HepG2 (cell line): ENCODE results near the gene ANKIB1. TPM values are rescaled to one million over a fixed set of nuclear protein-coding genes. Genes with fewer than 3 reads are reported as not detected.

Experiments used
- CAMTA2 ChIP-seq: sonication (generic); formaldehyde crosslinking; IDR thresholded peaks from 2 replicates; pipeline ENCODE4 v1.4.0; 2020; ENCODE audit warnings: mild to moderate bottlenecking, missing genetic modification reagents, borderline replicate concordance
- NRL ChIP-seq: sonication (generic); formaldehyde crosslinking; IDR thresholded peaks from 2 replicates; pipeline ENCODE4 v1.5.0; 2020; ENCODE audit warnings: missing genetic modification reagents, mild to moderate bottlenecking, moderate library complexity, borderline replicate concordance
- ONECUT2 ChIP-seq: sonication (generic); formaldehyde crosslinking; IDR thresholded peaks from 2 replicates; pipeline ENCODE4 v1.4.0; 2020; ENCODE audit warnings: missing genetic modification reagents
- USF2 ChIP-seq, 2 experiments: sonication (generic) in 1 of 2; formaldehyde crosslinking in 1 of 2; IDR thresholded peaks; 2 replicates each; pipeline versions ENCODE4 v1.5.1 to v1.6.1; 2011 to 2020; ENCODE audit warnings: borderline replicate concordance in 1 of 2, low read depth in 1 of 2, low read length in 1 of 2, mild to moderate bottlenecking in 1 of 2, missing genetic modification reagents in 1 of 2, moderate library complexity in 1 of 2
- ZHX1 ChIP-seq: sonication (generic); formaldehyde crosslinking; IDR thresholded peaks from 2 replicates; pipeline ENCODE4 v1.8.1; 2022; ENCODE audit warnings: low read depth, mild to moderate bottlenecking, missing genetic modification reagents
- ZNF468 ChIP-seq: sonication (generic); formaldehyde crosslinking; IDR thresholded peaks from 2 replicates; pipeline ENCODE4 v1.8.0; 2022; ENCODE audit warnings: mild to moderate bottlenecking, moderate library complexity, missing genetic modification reagents
- ZNF879 ChIP-seq: sonication (generic); formaldehyde crosslinking; IDR thresholded peaks from 2 replicates; pipeline ENCODE4 v1.8.1; 2023; ENCODE audit warnings: missing genetic modification reagents
- polyA plus RNA-seq, 8 experiments: library from polyadenylated mRNA; depleted of rRNA in 3 of 8; stranded (reverse) in 7 of 8; unstranded in 1 of 8; fragments of >200 nt; fragmentation: Illumina TruSeq in 4 of 8; extraction: Trizol in 4 of 8; gene quantifications; 2 replicates each; pipeline versions ENCODE4 v1.2.1 to v1.2.3, GENCODE V29; 2011 to 2016; ENCODE audit warnings: low read depth in 4 of 8, missing spikeins in 1 of 8, mixed read lengths in 1 of 8; ENCODE audit not compliant: insufficient read depth in 1 of 8
- total RNA-seq, 5 experiments: library from RNA; depleted of rRNA; stranded (reverse); fragments of >200 nt; fragmentation: Illumina TruSeq; extraction: Trizol; gene quantifications; 2 replicates each; pipeline ENCODE4 v1.2.3, GENCODE V29; 2016; ENCODE audit warnings: low read depth in 1 of 5
- TF ChIP-seq, protein P1 (sequence below): sonication (generic); formaldehyde crosslinking; IDR thresholded peaks from one replicate; pipeline ENCODE4 v1.5.1; 2020; ENCODE audit warnings: mild to moderate bottlenecking, missing genetic modification reagents; ENCODE audit errors: not compliant biosample characterization
- TF ChIP-seq, protein P2 (sequence below): IDR thresholded peaks from 2 replicates; pipeline ENCODE4 v1.6.1; 2016; ENCODE audit warnings: mild to moderate bottlenecking, missing biosample characterization, missing genetic modification reagents
- TF ChIP-seq, protein P3 (sequence below): sonication (generic); formaldehyde crosslinking; IDR thresholded peaks from 2 replicates; pipeline ENCODE4 v1.5.1; 2020; ENCODE audit warnings: missing genetic modification reagents, mild to moderate bottlenecking, borderline replicate concordance

Gene ANKIB1
- total and polyA plus RNA-seq, 2 of the 13 experiments (the other 11 are each of a cell fraction or from before 2014, with no cell fraction given): 28.7 to 29.6 TPM

DNA sequence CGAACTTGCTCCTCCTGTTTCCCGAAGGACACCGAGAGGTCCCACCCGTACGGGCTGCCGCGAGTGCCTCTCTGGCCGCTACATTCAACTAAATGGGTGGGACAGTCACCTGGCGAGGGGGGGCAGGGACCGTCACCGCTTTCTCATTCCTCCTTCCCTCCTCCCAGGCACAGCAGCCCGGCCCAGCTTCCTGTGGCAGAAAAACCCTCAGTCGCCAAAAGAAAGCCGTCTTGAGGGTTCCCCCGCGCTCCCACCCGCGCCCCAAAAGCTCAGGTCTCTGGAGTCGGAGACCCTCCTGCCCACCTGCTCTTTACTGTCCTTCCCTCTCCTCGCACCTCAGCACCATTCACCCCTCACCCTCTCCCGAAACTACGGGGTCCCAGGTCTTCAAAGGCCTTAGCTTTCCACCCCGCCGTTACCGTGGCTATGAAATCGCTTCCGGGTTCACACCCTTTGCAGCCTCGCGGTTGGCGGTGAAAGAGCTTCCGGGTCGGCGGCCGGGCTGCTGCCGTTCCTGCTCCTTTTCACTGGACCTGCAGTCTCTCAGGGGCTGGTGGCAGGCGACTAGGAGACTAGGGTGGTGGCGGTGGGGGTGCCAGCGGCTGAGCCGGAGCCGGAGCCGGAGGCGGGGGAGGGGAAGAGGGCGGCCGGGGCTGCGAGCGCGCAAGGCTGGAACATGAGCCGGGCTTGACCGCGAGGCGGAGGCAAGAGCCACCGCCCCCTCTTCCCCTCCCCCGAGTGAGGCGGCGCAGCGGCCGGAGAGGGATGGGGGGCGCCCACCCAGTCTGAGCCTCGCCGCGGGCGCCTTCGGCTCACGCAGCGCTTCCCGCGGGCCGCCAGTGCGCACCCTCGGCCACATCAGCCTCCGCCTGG lies at the start of gene ANKIB1, which contains the start of gene KRIT1 (continued):
- TF ChIP-seq, protein P1, sequence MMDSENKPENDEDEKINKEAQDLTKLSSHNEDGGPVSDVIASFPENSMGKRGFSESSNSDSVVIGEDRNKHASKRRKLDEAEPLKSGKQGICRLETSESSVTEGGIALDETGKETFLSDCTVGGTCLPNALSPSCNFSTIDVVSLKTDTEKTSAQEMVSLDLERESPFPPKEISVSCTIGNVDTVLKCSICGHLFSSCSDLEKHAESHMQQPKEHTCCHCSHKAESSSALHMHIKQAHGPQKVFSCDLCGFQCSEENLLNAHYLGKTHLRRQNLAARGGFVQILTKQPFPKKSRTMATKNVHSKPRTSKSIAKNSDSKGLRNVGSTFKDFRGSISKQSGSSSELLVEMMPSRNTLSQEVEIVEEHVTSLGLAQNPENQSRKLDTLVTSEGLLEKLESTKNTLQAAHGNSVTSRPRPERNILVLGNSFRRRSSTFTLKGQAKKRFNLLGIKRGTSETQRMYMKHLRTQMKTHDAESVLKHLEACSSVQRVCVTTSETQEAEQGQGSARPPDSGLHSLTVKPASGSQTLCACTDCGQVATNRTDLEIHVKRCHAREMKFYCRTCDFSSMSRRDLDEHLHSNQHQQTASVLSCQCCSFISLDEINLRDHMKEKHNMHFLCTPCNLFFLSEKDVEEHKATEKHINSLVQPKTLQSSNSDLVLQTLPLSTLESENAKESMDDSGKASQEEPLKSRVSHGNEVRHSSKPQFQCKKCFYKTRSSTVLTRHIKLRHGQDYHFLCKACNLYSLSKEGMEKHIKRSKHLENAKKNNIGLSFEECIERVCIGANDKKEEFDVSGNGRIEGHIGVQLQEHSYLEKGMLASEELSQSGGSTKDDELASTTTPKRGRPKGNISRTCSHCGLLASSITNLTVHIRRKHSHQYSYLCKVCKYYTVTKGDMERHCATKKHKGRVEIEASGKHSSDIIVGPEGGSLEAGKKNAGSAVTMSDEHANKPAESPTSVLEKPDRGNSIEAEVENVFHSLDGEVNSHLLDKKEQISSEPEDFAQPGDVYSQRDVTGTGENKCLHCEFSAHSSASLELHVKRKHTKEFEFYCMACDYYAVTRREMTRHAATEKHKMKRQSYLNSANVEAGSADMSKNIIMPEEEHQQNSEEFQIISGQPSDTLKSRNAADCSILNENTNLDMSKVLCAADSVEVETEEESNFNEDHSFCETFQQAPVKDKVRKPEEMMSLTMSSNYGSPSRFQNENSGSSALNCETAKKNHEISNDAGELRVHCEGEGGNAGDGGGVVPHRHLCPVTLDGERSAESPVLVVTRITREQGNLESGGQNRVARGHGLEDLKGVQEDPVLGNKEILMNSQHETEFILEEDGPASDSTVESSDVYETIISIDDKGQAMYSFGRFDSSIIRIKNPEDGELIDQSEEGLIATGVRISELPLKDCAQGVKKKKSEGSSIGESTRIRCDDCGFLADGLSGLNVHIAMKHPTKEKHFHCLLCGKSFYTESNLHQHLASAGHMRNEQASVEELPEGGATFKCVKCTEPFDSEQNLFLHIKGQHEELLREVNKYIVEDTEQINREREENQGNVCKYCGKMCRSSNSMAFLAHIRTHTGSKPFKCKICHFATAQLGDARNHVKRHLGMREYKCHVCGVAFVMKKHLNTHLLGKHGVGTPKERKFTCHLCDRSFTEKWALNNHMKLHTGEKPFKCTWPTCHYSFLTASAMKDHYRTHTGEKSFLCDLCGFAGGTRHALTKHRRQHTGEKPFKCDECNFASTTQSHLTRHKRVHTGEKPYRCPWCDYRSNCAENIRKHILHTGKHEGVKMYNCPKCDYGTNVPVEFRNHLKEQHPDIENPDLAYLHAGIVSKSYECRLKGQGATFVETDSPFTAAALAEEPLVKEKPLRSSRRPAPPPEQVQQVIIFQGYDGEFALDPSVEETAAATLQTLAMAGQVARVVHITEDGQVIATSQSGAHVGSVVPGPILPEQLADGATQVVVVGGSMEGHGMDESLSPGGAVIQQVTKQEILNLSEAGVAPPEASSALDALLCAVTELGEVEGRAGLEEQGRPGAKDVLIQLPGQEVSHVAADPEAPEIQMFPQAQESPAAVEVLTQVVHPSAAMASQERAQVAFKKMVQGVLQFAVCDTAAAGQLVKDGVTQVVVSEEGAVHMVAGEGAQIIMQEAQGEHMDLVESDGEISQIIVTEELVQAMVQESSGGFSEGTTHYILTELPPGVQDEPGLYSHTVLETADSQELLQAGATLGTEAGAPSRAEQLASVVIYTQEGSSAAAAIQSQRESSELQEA: peak; percentile 52
- TF ChIP-seq, protein P2, sequence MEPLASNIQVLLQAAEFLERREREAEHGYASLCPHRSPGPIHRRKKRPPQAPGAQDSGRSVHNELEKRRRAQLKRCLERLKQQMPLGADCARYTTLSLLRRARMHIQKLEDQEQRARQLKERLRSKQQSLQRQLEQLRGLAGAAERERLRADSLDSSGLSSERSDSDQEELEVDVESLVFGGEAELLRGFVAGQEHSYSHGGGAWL: peak; percentile 45; the same call in 1 of the 2 replicates
- TF ChIP-seq ZNF879 (CRISPR knock-in tag) (no peak; the same call in 1 of the 2 replicates), ZHX1 (CRISPR knock-in tag) (no peak), USF2 (IDR thresholded peaks at IDR 0.05; ENCODE audit: low read depth, low read length) (no peak), USF2 (CRISPR knock-in tag; IDR thresholded peaks at IDR 0.05; ENCODE audit: borderline replicate concordance) (no peak), NRL (CRISPR knock-in tag) (peak; percentile 84; the same call in 1 of the 2 replicates), CAMTA2 (CRISPR knock-in tag) (peak; percentile 48; the same call in 1 of the 2 replicates), ONECUT2 (no peak), ZNF468 (no peak)
- TF ChIP-seq, protein P3, sequence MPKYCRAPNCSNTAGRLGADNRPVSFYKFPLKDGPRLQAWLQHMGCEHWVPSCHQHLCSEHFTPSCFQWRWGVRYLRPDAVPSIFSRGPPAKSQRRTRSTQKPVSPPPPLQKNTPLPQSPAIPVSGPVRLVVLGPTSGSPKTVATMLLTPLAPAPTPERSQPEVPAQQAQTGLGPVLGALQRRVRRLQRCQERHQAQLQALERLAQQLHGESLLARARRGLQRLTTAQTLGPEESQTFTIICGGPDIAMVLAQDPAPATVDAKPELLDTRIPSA (CRISPR knock-in tag): no peak
